Parathyroid adenoma (tissue), 2 donors: ENCODE data around the gene TDRD10.

ENCODE experiments used
- H2AFZ ChIP-seq: fragments of 300-600 bp; sonication (generic); one replicate; pipeline ENCODE4 v1.7.0; 2017; ENCODE audit warnings: antibody characterized with exemption, mild to moderate bottlenecking
- H3K27ac ChIP-seq: fragments of 300-600 bp; sonication (generic); one replicate; pipeline ENCODE4 v1.7.0; 2017
- H3K27me3 ChIP-seq: fragments of 300-600 bp; sonication (generic); one replicate; pipeline ENCODE4 v1.7.0; 2017; ENCODE audit warnings: low read length; ENCODE audit not compliant: control insufficient read depth, insufficient read depth
- H3K36me3 ChIP-seq: fragments of 300-600 bp; sonication (generic); one replicate; pipeline ENCODE4 v1.7.0; 2017; ENCODE audit warnings: low read length; ENCODE audit not compliant: control insufficient read depth, insufficient read depth
- H3K4me1 ChIP-seq: fragments of 300-600 bp; sonication (generic); one replicate; pipeline ENCODE4 v1.7.0; 2017; ENCODE audit warnings: control low read depth
- H3K4me2 ChIP-seq: fragments of 300-600 bp; sonication (generic); one replicate; pipeline ENCODE4 v1.7.0; 2017; ENCODE audit warnings: low read length
- H3K4me3 ChIP-seq: fragments of 300-600 bp; sonication (generic); one replicate; pipeline ENCODE4 v1.7.0; 2017; ENCODE audit warnings: low read depth, low read length
- H3K79me2 ChIP-seq: fragments of 300-600 bp; sonication (generic); one replicate; pipeline ENCODE4 v1.7.0; 2017; ENCODE audit warnings: control low read depth
- H3K9ac ChIP-seq: fragments of 300-600 bp; sonication (generic); one replicate; pipeline ENCODE4 v1.7.0; 2017; ENCODE audit warnings: mild to moderate bottlenecking
- H3K9me3 ChIP-seq: fragments of 300-600 bp; sonication (generic); one replicate; pipeline ENCODE4 v1.7.0; 2017; ENCODE audit warnings: low read length; ENCODE audit not compliant: control insufficient read depth
- TF ChIP-seq, protein P1 (sequence below): fragments of 300-600 bp; sonication (generic); IDR thresholded peaks from one replicate; pipeline ENCODE4 v1.7.0; 2017; ENCODE audit warnings: antibody characterized with exemption, mild to moderate bottlenecking
- donor health status: primary hyperparathyroidism.

TDRD10 gene

DNA sequence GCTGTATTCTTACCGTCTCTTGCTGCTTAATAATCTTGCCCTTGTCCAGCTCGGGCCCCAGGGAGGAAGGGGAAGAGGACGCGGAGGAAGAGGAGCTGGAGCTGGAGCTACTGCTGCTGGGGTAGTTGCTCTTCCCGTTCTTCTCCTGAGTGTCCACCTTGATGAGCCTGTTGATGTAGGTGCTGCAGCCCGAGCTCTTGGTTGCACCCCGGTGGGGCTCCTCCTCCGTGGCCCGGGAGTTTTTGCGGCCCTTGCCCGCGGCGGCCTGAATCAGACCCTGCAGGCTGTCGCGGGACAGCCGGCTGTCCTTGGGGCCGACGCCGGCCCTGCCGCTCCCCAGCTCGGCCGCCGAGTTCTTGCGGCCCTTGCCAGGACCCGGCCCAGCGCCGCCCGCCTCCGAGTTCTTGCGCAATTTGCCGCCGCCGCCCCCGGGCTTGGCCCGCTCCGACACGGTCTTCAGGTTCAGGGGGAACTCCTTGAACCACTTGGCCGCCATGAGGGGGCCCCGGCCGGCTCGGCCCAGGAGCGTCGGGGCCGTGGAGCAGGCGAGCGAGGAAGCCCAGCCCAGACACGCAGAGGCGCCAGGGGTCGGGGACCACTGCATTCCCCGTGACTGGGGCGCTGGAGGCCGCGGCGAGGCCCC is 475 bp upstream of the TDRD10 start:
- peak overlapping the region; percentile 72 for H2AFZ ChIP-seq
- H3K9me3 ChIP-seq = no peaks in the 10 kb centered on the region
- H3K27me3 ChIP-seq = no peaks in the 10 kb centered on the region
- H3K4me2 ChIP-seq = peak overlapping the region; percentile 10
- H3K27ac ChIP-seq = no peak overlapping the region
- H3K36me3 ChIP-seq = no peaks in the 10 kb centered on the region
- H3K4me3 ChIP-seq = peak overlapping the region; percentile 50
- TF ChIP-seq, protein P1, sequence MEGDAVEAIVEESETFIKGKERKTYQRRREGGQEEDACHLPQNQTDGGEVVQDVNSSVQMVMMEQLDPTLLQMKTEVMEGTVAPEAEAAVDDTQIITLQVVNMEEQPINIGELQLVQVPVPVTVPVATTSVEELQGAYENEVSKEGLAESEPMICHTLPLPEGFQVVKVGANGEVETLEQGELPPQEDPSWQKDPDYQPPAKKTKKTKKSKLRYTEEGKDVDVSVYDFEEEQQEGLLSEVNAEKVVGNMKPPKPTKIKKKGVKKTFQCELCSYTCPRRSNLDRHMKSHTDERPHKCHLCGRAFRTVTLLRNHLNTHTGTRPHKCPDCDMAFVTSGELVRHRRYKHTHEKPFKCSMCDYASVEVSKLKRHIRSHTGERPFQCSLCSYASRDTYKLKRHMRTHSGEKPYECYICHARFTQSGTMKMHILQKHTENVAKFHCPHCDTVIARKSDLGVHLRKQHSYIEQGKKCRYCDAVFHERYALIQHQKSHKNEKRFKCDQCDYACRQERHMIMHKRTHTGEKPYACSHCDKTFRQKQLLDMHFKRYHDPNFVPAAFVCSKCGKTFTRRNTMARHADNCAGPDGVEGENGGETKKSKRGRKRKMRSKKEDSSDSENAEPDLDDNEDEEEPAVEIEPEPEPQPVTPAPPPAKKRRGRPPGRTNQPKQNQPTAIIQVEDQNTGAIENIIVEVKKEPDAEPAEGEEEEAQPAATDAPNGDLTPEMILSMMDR = no peak
- H3K9ac ChIP-seq = no peak overlapping the region
- H3K4me1 ChIP-seq = no peaks in the 10 kb centered on the region
- H3K79me2 ChIP-seq = no peaks in the 10 kb centered on the region

GRCh38 chr1:154502744-154503115 is 711 bp downstream of the TDRD10 start:
- no peak overlapping the region for H3K27ac ChIP-seq
- no peak overlapping the region for H3K4me3 ChIP-seq
- H3K27me3 ChIP-seq = no peaks in the 10 kb centered on the region
- no peaks in the 10 kb centered on the region for H3K79me2 ChIP-seq
- H3K9ac ChIP-seq = no peak overlapping the region
- H2AFZ ChIP-seq = no peak overlapping the region
- H3K4me2 ChIP-seq = no peak overlapping the region
- no peaks in the 10 kb centered on the region for H3K9me3 ChIP-seq
- TF ChIP-seq, protein P1 = no peak
- H3K4me1 ChIP-seq = no peaks in the 10 kb centered on the region
- no peaks in the 10 kb centered on the region for H3K36me3 ChIP-seq

- H3K9ac ChIP-seq = no peak overlapping the region
- no peak overlapping the region for H3K4me3 ChIP-seq
- H3K9me3 ChIP-seq = no peaks in the 10 kb centered on the region
- TF ChIP-seq, protein P1 = no peak
- H3K79me2 ChIP-seq = no peaks in the 10 kb centered on the region
- H2AFZ ChIP-seq = no peak overlapping the region
- H3K4me1 ChIP-seq = no peaks in the 10 kb centered on the region
- H3K36me3 ChIP-seq = no peaks in the 10 kb centered on the region
- H3K27me3 ChIP-seq = no peaks in the 10 kb centered on the region
- no peak overlapping the region for H3K27ac ChIP-seq
- H3K4me2 ChIP-seq = no peak overlapping the region
Measured at GRCh38 chr1:154503898-154504297, 1.9 kb downstream of the TDRD10 start.

- H3K9me3 ChIP-seq = no peaks in the 10 kb centered on the region
- no peaks in the 10 kb centered on the region for H3K36me3 ChIP-seq
- H3K4me3 ChIP-seq = no peak overlapping the region
- H3K4me2 ChIP-seq = no peak overlapping the region
- no peak overlapping the region for H2AFZ ChIP-seq
- H3K27me3 ChIP-seq = no peaks in the 10 kb centered on the region
- H3K27ac ChIP-seq = no peak overlapping the region
- TF ChIP-seq, protein P1 = no peak
- no peak overlapping the region for H3K9ac ChIP-seq
- H3K79me2 ChIP-seq = no peaks in the 10 kb centered on the region
- no peaks in the 10 kb centered on the region for H3K4me1 ChIP-seq
Measured at GRCh38 chr1:154512760-154513159, 10.7 kb downstream of the TDRD10 start.

DNA sequence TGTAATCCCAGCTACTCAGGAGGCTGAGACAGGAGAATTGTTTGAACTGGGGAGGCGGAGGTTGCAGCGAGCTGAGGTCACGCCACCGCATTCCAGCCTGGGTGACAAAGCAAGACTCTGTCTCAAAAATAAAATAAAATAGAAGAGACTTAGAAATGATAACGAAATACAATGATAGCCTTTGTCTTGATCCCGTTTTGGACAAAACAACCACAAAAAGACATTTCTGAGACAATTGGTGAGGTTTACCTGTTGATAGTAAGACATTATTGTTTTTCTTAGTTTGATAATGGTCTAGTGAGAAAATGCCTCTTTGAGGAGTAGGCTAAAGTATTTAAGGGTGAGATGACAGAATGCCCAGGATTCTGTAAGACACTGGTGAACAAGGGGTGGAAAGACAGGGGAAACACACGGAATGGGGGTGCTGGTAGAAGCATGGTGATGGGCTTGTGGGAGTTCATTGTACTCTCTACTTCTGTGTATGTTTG is 12.1 kb downstream of the TDRD10 start:
- no peak overlapping the region for H2AFZ ChIP-seq
- TF ChIP-seq, protein P1 = no peak
- no peaks in the 10 kb centered on the region for H3K79me2 ChIP-seq
- no peak overlapping the region for H3K4me3 ChIP-seq
- H3K27me3 ChIP-seq = no peaks in the 10 kb centered on the region
- H3K27ac ChIP-seq = no peak overlapping the region
- no peak overlapping the region for H3K4me2 ChIP-seq
- H3K9ac ChIP-seq = no peak overlapping the region
- no peaks in the 10 kb centered on the region for H3K36me3 ChIP-seq
- H3K4me1 ChIP-seq = no peaks in the 10 kb centered on the region
- no peaks in the 10 kb centered on the region for H3K9me3 ChIP-seq
